NCI-H2196 treated with DMSO at 0.1 percent for 48 hours (cell line): ENCODE data around the gene CCDC24.

Experiments used
- DNase-seq: peaks from one replicate; lab custom pipeline; 2025; ENCODE audit not compliant: unreplicated experiment; lab: John Stamatoyannopoulos, UW

CCDC24 gene

GRCh38 chr1:44024031-44024902 lies 32.9 kb downstream of the CCDC24 start:
- DNase-seq: no peak

GRCh38 chr1:44024903-44025525 lies 33.6 kb downstream of the CCDC24 start:
- DNase-seq: no peak

GRCh38 chr1:44025816-44026215 lies 34.4 kb downstream of the CCDC24 start:
- DNase-seq: no peak

GRCh38 chr1:44027320-44027719 lies 35.9 kb downstream of the CCDC24 start:
- DNase-seq: no peak

GRCh38 chr1:44029260-44029910 lies 38.0 kb downstream of the CCDC24 start:
- peak; percentile 51 for DNase-seq

GRCh38 chr1:44029911-44030604 lies 38.7 kb downstream of the CCDC24 start:
- DNase-seq: peak; percentile 71

GRCh38 chr1:44030605-44031251 lies 39.3 kb downstream of the CCDC24 start:
- DNase-seq: no peak

- DNase-seq: no peak
These were observed 40.1 kb downstream of the CCDC24 start, which contains the start of gene SLC6A9 for GRCh38 chr1:44031252-44032169. Gene SLC6A9, minus strand, starts transcription at chr1:44031462. Its CDS starts 7,185 bp downstream, at chr1:44024277.

- DNase-seq: no peak
These were observed 40.9 kb downstream of the CCDC24 start for GRCh38 chr1:44032170-44032790.

GRCh38 chr1:44033041-44033575 lies 41.7 kb downstream of the CCDC24 start:
- DNase-seq: no peak

GRCh38 chr1:44033756-44034155 lies 42.4 kb downstream of the CCDC24 start:
- DNase-seq: no peak

GRCh38 chr1:44034423-44034822 lies 43.0 kb downstream of the CCDC24 start:
- DNase-seq: no peak

- no peak for DNase-seq
These were observed 43.7 kb downstream of the CCDC24 start for GRCh38 chr1:44034976-44035716.

- DNase-seq: no peak
These were observed 44.5 kb downstream of the CCDC24 start for GRCh38 chr1:44035726-44036408.

GRCh38 chr1:44036409-44037139 lies 45.2 kb downstream of the CCDC24 start:
- DNase-seq: peak; percentile 56

GRCh38 chr1:44037154-44037553 lies 45.8 kb downstream of the CCDC24 start:
- DNase-seq: no peak
